ENCODE measurements around the gene VPS8. TPM values are rescaled to one million over a fixed set of nuclear protein-coding genes. Genes with fewer than 3 reads are reported as not detected.
"Not testable (repeated sequence)": the region's sequence is repeated elsewhere in the genome, so short reads cannot be mapped to it uniquely, and the experiment has no call there.

VPS8 gene
- total and polyA plus RNA-seq, 9 of the 15 experiments (the other 6 are each of a cell fraction or from before 2014, with no cell fraction given) = 7.2 to 41.0 (median 28.3) TPM

DNA sequence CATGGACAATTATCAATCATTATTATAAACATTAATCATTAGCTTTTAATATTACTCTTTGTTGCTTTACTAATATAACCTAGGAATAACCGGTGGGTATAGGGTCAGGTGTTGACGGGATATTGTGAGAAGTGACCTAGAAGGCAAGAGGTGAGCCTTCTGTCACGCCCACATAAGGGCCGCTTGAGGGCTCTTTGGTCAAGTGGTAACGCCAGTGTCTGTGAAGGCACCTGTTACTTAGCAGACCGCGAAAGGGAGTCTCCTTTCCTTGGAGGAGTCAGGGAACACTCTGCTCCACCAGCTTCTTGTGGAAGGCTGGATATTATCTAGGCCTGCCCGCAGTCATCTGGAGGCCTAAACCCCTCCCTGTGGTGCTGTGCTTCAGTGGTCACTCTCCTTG lies 142.9 kb downstream of the VPS8 start:
- POLR2A ChIA-PET; BruUV-seq (replicated peaks); H4K20me1 ChIP-seq (replicated peaks; ENCODE audit: control insufficient read depth, insufficient read depth, low read length); H3K9me1 ChIP-seq (ENCODE audit: control insufficient read depth, insufficient read depth, low read length); FAIRE-seq; CTCF ChIA-PET (ENCODE audit: low intra/inter-chr PET ratio); H3K4me2 ChIP-seq (ENCODE audit: insufficient read depth, low read length); H3K79me2 ChIP-seq (ENCODE audit: control insufficient read depth, insufficient read depth, low read length); intact Hi-C loops (cut with micrococcal nuclease); H3K9me3 ChIP-seq (replicated peaks; ENCODE audit: control insufficient read depth, insufficient read depth, low read depth, low read length); H3K4me3 ChIP-seq; H3K27me3 ChIP-seq (ENCODE audit: control insufficient read depth in 2 of 2, insufficient read depth in 2 of 2, low read length in 2 of 2); in situ Hi-C loops (cut with MboI); ATAC-seq; H3K9ac ChIP-seq (ENCODE audit: insufficient read depth in 1 of 2, low read depth in 2 of 2, low read length in 2 of 2); H3K27ac ChIP-seq (ENCODE audit: extremely low read depth, low read depth, low read length); H2AFZ ChIP-seq (ENCODE audit: low read depth, low read length); H3K36me3 ChIP-seq (ENCODE audit: control insufficient read depth, insufficient read depth, low read length); DNase-seq (ENCODE audit: extremely low read depth in 1 of 4, low spot score in 3 of 4): not testable (repeated sequence)
- 96% methylated on average over 8 of the region's 8 CpGs for WGBS (ENCODE audit: insufficient coverage, low coverage, missing lambda C conversion rate)
- H3K4me1 ChIP-seq (replicated peaks in 1 of 2; ENCODE audit: control insufficient read depth in 2 of 2, insufficient read depth in 2 of 2, low read length in 2 of 2) = peaks cover 0 to 14% of the 10 kb centered on the region in 2 experiments; a peak in 3 of 5 replicates
- TF ChIP-seq, protein P1, sequence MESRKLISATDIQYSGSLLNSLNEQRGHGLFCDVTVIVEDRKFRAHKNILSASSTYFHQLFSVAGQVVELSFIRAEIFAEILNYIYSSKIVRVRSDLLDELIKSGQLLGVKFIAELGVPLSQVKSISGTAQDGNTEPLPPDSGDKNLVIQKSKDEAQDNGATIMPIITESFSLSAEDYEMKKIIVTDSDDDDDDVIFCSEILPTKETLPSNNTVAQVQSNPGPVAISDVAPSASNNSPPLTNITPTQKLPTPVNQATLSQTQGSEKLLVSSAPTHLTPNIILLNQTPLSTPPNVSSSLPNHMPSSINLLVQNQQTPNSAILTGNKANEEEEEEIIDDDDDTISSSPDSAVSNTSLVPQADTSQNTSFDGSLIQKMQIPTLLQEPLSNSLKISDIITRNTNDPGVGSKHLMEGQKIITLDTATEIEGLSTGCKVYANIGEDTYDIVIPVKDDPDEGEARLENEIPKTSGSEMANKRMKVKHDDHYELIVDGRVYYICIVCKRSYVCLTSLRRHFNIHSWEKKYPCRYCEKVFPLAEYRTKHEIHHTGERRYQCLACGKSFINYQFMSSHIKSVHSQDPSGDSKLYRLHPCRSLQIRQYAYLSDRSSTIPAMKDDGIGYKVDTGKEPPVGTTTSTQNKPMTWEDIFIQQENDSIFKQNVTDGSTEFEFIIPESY (CRISPR knock-in tag; IDR thresholded peaks at IDR 0.05) = peak; percentile 47; the same call in 1 of the 2 replicates
- TF ChIP-seq GATA2 (CRISPR knock-in tag; IDR thresholded peaks at IDR 0.05) = 0 out of 2 replicates have a peak, but pooled peaks have one; percentile 14

Measured in K562 (cell line).